Stimulated activated CD4-positive, alpha-beta T cell treated with anti-CD3 and anti-CD28 coated beads, Interleukin-12 subunit alpha, Interleukin-12 subunit beta, amount 100 ng/mL, for 4 hours (primary cell): ENCODE data around the gene KIRREL3.

Experiments
- DNase-seq: peaks from one replicate; pipeline ENCODE4 v3.0.0-alpha.2; 2020

Gene KIRREL3

GRCh38 chr11:126863294-126863997, 137.1 kb downstream of the KIRREL3 start:
- DNase-seq = no peak

DNA sequence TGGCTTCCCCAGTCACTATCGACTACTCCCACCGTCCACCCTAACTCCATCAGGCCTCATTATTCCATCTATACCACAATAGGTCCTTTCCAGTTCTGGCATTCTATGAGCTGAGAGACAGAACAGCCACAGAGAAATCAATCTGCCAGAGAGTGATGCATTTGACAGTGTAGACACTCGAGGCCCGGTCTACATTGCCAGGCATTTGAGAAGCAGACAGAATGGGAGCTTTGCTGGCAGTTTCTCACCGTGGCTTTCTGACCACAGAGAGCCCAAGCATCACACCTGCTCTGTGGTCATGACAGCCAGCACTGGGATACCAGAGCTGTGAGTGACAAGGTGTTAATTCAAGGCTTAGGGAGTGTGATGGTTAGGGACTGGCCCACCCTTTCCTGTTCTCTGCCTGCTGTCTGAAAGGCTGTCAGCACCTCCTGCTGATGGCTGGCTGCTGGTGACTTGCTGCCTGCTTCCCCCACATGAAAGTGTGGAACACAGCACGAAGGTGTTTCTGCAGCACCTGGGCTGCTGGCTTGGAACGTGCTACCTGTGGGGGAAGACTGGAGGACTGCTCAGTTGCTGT, 137.8 kb downstream of the KIRREL3 start:
- no peak for DNase-seq

DNA sequence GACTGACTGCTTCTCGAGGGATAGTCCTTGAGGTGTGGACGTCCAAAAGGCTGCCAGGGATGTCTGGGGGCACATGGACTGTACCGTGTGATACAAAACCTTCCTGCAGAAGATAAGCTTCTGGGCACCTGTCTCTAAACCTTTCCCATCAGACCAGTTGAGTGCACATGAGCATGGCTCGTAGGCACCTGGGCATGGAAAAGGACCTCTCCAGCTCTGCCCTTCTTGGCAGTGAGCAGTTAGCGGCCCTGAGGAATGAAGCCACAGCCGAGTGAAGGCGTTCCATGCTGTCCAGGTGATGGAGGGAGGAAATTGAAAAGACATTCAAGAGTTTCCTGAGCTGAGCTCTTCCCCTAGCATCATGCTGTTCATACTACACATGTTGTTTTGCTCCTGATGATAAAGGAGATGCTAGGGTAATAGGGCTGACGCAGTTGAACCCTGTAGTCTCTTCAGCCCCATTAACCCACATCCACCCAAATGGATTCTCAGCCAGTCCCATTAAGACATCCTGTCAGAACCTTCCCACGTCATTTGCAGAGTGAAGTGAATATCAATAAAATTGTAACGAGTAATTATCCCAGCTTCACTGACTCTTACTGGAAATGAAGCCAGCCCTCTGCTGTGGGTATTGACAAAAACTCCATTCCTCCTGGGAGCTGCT, 138.6 kb downstream of the KIRREL3 start:
- no peak for DNase-seq

GRCh38 chr11:126857860-126858808, 142.4 kb downstream of the KIRREL3 start:
- no peak for DNase-seq

- no peak for DNase-seq
These were observed 145.0 kb downstream of the KIRREL3 start for GRCh38 chr11:126855536-126855935.

DNA sequence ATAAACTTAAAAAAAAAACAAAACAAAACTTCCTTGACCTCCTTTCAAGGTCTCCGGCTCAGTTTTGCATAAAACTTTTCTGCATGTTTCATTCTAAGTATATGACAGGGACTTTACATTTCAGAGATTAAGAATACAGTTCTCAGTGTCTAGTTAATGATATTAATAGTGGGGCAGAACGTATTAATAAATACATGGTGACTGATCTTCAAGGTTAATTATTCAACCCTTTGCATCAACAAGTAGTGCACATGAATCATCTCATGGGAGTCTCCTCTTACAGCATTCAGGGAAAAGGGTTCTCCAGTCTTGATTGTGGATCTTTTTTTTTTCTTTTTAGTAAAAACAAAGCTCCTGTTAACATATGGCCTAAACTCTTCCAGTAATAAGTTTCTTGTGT, 146.8 kb downstream of the KIRREL3 start:
- DNase-seq = no peak

GRCh38 chr11:126844789-126845188, 155.8 kb downstream of the KIRREL3 start:
- no peak for DNase-seq

- DNase-seq = no peak
These were observed 157.5 kb downstream of the KIRREL3 start for GRCh38 chr11:126843096-126843495.

GRCh38 chr11:126841999-126842398, 158.6 kb downstream of the KIRREL3 start:
- no peak for DNase-seq

- DNase-seq = no peak
These were observed 159.6 kb downstream of the KIRREL3 start for GRCh38 chr11:126840975-126841374.

DNA sequence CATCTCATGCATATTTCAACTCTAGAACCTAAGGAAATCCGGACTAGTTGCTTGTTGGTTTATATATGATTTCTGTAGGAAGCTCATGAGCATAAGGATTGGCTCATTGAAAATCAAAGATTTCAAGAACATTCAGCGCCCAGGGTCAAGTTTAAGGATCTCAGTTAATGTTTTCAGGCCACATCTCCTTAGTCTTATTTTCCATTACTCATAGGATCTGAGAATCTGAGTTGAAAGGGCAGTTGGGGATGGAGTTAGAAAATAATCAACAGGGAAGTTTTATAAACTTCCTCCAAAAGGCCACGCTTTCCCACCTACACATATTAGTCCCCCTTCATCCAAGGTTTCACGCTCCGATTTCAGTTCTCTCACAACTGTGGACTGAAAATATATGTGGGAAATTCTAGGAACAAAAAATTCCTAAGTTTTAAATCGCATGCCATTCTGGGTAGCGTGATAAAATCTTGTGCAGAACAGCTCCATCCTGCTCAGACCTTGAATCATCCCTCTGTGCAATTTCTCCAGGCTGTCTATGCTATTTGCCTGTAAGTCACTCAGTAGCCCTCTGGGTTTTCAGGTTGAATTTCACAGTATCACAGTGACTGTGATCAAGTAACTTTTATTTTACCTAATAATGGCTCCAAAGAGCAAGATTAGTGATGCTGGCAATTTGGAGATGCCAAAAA, 160.2 kb downstream of the KIRREL3 start:
- no peak for DNase-seq

DNA sequence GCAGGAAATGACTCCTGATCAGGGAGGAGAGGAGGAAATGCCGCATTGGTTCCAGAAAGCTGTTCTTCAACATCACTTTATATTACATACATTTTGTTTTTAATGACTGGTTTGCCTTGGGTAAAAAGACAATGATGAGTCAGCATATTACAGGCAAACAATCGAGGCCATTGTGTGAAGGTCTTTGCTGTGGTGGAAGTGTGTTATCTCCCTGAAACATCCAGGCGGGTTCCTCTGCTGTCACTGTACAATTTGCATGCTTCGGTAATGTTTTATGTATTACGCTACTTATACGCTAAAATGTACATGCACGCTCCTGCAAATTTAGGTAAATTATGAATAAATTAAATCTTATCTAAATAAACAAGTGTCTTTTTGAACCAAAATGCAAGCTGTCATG, 161.1 kb downstream of the KIRREL3 start:
- DNase-seq = no peak

DNA sequence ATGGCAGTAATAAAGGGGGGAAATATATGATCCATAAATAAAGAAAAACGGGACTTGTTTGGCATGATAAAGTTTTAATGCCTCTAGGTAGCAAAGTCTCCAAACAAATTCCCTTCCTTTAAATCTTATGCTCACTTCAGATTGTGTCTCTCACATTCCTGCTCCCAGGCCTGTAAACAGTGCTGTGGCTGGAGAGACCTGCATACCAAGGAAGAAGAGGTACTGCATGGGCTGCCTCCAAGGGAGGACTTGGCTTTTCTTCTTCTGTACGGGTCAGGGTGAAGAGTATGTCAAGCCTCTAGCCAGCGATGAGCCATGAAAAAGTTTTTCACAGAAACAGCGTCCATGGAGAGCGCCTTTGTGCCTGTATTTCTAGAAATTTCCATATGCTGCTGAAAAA, 161.8 kb downstream of the KIRREL3 start:
- no peak for DNase-seq

- no peak for DNase-seq
These were observed 163.0 kb downstream of the KIRREL3 start for GRCh38 chr11:126837581-126837980.

DNA sequence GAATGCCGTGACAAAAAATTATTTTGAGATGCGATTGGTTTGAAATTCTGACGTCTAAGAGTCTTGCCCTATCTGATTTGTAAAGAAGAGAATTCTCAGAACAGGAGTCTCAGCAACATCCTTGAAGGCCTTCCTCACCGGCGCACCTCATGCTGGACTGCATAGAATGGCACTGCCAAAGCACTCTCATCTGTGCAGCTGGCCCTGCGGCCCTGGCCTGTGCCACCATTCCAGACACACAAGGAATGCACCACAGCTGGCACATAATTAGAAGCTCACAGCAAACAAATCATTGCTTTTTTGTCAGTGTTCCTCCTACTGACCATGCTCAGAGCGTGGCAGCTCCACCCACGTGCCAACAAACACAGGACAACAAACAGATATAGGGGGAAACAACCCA, 166.0 kb downstream of the KIRREL3 start:
- DNase-seq = no peak

DNA sequence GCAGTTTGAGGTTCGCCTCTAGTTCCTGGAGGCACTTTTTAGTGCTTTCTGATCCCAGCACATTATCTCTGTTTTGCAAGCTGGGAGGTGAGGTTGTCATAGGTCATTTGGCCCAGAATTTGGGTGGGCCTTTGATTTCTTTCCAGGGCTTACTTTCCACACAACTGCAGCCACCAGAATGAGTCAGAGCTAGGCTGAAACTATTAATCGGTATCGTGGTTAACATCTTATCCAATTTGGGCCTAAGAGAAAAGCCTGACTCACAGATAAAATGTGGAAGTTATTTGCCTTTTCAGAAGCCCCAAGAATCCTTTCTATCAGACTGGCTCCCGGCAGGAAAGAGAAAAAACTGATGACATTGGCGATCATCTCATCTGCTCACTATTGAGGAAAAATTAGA, 166.4 kb downstream of the KIRREL3 start:
- no peak for DNase-seq

DNA sequence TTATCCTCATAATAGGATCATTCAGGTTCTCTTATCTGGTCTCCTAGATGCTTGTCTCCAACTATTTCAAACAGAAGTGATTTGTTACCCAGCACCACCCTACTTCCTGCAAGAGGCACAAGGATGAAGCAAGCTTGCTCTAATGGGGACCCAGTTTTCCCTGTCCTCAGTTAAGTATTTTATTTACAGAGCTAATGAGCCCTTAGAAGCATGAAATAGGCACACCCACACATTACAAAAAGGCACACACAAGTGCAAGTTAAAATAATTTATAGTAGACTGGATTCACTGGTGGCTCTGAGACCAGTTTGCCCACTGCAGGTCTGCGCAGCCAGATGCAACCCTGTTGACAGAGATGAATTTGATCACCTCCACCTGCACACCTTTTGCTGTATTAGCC, 167.5 kb downstream of the KIRREL3 start:
- DNase-seq = no peak

DNA sequence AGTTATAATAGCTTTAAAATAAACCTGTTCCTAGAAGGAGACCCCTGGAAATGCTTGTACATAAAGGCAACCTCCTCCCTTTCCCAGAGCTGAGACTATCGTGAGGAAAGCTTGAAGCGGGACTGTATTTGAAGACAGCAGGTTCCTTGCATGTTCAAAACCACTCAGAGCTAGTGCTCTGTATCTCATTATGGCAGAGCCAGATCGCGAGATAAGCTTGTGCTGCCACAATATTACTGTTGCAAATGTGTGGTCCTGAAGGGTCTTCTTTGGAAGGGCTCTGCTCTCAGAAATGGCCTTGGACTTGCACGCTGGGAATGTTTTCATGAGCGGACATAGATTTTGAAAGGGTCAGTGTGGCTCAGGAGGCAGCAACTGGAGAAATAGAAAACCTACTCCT, 168.2 kb downstream of the KIRREL3 start:
- no peak for DNase-seq

GRCh38 chr11:126830216-126830806, 170.3 kb downstream of the KIRREL3 start:
- no peak for DNase-seq

DNA sequence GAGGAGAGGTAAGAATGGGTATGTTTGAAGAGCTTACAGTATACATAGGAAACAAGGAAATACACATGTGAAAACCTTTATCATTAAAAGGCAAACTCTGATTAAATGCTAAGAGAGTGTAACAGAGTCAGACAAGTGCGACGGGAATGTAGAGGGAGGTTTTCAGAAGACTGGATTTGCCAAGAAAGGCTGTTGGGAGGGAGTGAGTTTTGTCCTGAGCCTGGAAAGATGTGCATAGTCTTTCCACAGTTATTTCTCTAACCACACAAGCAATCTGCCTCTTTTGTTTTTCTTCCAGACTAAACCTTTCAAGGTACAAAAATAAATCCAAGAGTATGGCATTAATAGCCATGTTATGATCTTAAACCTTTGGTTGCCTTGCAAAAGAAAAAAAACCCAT, 170.9 kb downstream of the KIRREL3 start:
- DNase-seq = no peak

DNA sequence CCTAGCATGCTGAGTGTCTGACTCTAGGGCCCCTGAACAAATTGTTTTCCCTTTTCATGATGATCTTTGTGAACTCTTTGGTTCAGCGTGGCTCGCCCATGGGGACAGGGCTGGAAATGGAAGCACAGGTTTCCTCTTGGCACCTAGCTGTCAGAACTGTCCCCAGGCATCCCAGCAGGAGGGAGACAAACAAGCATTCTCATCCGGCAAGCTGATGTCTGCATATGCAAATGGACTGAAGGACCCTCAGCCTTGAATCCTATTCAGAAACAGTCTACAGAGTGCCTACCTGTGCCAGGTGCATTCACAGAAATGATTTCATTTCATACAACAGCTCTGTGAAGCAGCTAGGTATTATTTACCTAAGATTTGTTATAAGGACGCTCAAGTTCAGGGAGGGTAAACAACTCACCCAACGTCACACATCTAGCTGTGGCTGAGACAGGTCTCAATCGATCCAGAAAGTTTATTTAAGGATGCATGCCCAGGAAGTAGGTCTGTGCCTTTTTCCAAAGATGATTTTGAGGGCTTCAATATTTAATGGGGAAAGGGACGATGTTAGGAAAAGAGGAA, 176.4 kb downstream of the KIRREL3 start:
- DNase-seq = no peak

GRCh38 chr11:126823274-126823673, 177.3 kb downstream of the KIRREL3 start:
- DNase-seq = no peak
